Kidney epithelial cell (primary cell): ENCODE measurements around the gene TOX2. TPM values are rescaled to one million over a fixed set of nuclear protein-coding genes. Genes with fewer than 3 reads are reported as not detected.

Experiments used
- DNase-seq: peaks from one replicate; pipeline ENCODE4 v3.0.0-alpha.2; 2010; ENCODE audit warnings: low read depth
- H3K27me3 ChIP-seq: 2 replicates; pipeline ENCODE4 v1.6.0; 2011; ENCODE audit warnings: low read length; ENCODE audit not compliant: control insufficient read depth, insufficient read depth
- H3K36me3 ChIP-seq: 2 replicates; pipeline ENCODE4 v1.5.1; 2011; ENCODE audit warnings: low read length; ENCODE audit not compliant: control insufficient read depth, insufficient read depth
- H3K4me3 ChIP-seq: 2 replicates; pipeline ENCODE4 v1.5.1; 2011; ENCODE audit warnings: low read depth, mild to moderate bottlenecking, control low read depth, low read length
- total RNA-seq: library from RNA; depleted of rRNA; stranded (reverse); fragments of >200 nt; gene quantifications from 2 replicates; pipeline ENCODE4 v1.2.3, GENCODE V29; 2015
- TF ChIP-seq, protein P1 (sequence below): IDR thresholded peaks from 2 replicates; pipeline ENCODE4 v1.5.1; 2011; ENCODE audit warnings: mild to moderate bottlenecking, moderate library complexity, low read length, control low read depth, inconsistent platforms; ENCODE audit not compliant: insufficient read depth, poor library complexity, severe bottlenecking

Gene TOX2
- total RNA-seq, 1 donor from 2014 or later = 7.3 TPM

DNA sequence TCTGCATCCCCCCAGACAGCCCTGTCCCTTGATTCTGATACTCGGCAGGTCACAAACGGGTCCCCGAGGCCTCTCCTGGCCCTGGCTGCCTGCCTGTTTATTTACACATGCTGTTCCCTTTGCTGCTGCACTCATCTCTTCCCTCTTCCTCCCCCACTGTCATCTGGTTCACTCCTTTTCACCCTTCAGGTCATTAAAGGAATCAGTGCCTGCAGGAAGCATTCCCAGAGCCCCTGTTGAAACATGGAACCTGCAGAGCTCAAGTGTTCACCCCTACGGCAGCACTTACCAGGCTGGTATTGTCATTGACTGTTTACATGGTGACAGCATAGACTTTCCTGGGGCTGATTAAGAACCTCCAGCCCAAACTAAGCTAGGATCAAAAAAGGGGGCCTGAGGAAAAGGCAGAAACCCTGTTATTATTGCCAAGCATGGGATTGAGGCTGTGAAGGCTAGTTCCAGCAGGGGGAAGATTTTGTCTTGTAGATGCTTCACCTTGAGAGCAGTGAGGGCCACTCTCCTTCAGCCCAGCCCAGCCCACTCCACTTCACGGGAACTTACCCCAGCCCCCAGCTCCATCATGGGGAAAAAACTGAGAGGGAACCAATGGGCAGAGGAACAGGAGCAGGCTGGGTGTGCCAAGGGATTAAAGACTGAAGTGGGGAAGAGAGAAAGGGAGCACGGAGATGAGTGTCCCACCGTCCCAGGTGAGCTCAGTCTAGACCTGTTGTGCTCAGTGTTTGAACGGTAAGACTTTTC lies 199.1 kb downstream of the TOX2 start:
- peaks cover 21% of the 10 kb centered on the region for H3K27me3 ChIP-seq
- H3K4me3 ChIP-seq = no peak overlapping the region
- TF ChIP-seq, protein P1, sequence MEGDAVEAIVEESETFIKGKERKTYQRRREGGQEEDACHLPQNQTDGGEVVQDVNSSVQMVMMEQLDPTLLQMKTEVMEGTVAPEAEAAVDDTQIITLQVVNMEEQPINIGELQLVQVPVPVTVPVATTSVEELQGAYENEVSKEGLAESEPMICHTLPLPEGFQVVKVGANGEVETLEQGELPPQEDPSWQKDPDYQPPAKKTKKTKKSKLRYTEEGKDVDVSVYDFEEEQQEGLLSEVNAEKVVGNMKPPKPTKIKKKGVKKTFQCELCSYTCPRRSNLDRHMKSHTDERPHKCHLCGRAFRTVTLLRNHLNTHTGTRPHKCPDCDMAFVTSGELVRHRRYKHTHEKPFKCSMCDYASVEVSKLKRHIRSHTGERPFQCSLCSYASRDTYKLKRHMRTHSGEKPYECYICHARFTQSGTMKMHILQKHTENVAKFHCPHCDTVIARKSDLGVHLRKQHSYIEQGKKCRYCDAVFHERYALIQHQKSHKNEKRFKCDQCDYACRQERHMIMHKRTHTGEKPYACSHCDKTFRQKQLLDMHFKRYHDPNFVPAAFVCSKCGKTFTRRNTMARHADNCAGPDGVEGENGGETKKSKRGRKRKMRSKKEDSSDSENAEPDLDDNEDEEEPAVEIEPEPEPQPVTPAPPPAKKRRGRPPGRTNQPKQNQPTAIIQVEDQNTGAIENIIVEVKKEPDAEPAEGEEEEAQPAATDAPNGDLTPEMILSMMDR = no peak
- no peak for DNase-seq
- H3K36me3 ChIP-seq = no peaks in the 10 kb centered on the region

- no peak for DNase-seq
- H3K4me3 ChIP-seq = no peak overlapping the region
- H3K36me3 ChIP-seq = no peaks in the 10 kb centered on the region
- H3K27me3 ChIP-seq = peaks cover 21% of the 10 kb centered on the region
- TF ChIP-seq, protein P1 = no peak
Measured at GRCh38 chr20:44115181-44115580, 200.5 kb downstream of the TOX2 start.

DNA sequence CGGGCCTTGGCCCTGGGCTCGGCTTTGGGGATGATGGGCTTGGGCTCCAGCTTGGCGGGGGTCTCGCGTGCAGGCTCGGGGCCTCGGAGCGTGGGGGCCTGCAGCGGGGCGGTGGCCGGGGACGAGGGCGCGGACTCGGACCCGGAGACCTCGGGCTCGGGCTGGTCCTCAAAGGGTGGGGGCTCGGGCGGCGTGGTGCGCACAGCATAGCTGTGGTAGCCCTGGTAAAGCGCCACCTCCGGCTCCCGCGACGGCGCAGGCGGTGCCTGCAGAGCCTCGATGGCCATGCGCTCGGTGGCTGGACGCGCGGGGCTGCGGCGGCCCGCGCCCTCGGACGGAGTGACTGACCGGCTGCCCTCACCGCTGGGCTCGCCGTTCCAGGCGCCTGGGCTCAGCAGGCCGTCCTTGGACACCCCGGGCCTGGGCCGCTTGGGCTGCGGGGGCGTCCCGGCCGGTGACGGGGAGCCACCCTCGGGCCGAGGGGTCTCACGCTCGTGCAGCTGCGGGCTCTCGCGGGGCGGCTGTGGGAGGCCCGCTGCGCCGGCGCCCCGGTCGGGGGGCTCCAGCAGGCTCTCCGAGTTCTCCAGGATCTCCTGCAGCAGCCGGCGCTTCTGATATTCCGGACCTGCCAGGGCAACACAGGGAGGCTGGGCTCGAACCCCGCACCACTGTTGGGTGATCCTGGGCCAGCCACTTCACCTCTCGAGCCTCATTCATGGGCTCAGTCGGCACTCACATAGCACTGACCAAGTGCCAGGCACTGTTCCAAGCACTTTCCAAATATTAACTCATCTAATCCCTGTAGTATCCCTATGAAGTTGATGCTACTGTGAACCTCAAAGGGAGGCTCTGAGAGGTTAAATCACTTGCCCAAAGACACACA lies 201.4 kb downstream of the TOX2 start:
- Histone ChIP-seq H3K27me3 (peaks cover 20% of the 10 kb centered on the region), H3K36me3 (no peaks in the 10 kb centered on the region), H3K4me3 (no peak overlapping the region)
- DNase-seq = no peak
- TF ChIP-seq, protein P1 = no peak

DNA sequence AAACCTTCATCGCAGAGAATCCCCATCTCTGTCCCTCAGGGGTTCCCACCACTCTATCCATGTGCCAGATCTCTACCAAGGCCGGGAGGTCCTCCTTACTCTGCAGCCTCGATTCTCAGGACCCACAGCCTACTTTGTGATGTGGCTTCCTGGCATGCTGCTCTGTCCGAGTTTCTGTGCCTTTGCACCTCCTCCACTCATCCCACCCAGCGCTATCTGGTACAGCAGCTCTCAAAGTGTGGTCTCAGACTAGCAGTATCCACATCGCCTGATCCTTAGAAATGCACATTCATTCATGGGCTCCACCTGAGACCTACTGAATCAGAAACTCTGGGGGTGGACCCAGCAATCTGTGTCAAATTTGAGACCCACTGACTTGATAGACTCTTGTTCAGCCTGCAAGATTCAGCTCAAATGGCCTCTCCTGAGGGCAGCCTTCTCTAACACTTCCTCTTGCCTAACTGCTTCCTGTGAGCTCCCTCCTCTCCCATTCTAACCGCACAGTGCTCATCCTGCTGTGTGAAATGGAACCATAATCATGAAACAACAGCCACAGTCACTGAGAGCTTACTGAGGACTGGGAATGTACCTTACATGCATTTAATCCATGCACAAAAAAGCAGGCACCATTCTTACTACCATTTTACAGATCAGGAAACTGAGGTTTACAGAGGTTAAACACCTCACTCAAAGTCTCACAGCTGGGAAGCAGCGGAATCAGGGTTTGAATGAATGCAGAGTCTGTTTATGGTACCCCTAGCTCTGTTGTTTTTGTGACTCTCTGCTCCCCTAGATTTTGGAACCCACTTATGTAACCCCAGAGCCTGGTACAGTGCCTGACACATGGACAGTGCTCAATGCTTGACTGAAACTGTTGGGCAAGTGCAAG lies 202.9 kb downstream of the TOX2 start:
- H3K36me3 ChIP-seq = no peaks in the 10 kb centered on the region
- peaks cover 20% of the 10 kb centered on the region for H3K27me3 ChIP-seq
- no peak for DNase-seq
- H3K4me3 ChIP-seq = no peak overlapping the region
- TF ChIP-seq, protein P1 = no peak

DNA sequence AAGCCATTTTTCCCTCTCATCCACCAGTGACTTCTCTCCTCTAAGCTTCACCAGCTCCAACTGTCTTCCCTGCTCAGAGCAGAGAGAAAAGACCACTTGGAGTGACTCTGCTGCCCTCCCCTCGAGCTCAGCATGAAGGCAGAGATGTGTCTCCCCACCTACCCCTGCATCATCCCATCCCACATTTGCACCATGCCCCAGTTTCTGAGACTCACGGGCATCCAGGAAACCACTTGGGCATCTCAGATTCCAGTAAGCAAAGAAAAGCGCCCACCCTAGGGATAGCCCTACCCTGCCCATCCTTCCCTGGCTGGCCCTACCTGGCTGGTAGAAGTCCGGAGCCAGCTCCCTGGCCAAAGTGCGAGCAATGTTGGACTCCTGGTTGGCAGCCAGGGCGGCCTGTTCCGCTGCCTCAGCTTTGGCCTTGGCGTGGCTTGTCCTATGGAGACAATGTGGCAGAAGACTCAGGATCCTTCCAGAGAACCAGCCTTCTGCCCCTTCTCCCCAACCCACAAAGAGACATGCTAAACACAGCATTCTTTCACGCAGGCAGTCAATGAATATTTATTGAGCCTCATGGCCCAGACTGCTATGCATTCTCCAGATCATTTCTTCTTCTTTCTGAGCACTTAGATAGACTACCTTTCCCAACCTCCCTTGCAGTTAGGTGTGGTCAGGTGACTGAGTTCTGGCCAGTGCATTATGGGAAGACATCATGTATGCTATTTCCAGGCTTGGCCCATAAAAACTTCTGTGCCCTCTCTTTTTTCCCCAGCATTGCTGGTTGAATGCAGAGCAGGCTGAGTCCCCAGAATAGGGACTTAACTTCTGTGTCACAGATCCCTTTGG lies 203.8 kb downstream of the TOX2 start:
- Histone ChIP-seq H3K4me3 (no peak overlapping the region), H3K36me3 (no peaks in the 10 kb centered on the region), H3K27me3 (peaks cover 27% of the 10 kb centered on the region)
- TF ChIP-seq, protein P1 = no peak
- DNase-seq = no peak
